Measurements from ENCODE around the gene HEXA. TPM values are rescaled to one million over a fixed set of nuclear protein-coding genes. Genes with fewer than 3 reads are reported as not detected.

The HEXA gene
- total and polyA plus RNA-seq, 4 donors = 38.1 to 69.0 (median 52.7) TPM

DNA sequence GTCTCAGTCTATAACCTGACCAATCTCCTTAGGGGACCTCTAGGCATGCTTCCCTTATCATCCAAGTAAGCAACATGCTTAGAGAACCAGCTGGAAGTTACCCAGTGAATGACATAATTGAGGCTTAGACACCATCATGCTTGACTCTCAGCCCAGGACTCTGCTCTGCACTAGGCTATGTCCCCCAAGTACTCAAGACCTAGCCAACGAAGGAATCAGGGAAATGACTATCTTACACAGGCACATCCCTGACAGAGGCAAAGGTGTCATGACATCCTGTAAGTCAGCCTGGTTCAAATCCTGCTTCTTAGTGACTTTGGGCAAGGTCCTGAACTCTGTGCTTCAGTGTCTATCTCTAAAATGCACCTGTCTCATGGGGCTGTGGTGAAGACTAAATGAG lies 31.2 kb downstream of the HEXA start (continued):
- no peak for TF ChIP-seq ZBTB33 (IDR thresholded peaks at IDR 0.05)

DNA sequence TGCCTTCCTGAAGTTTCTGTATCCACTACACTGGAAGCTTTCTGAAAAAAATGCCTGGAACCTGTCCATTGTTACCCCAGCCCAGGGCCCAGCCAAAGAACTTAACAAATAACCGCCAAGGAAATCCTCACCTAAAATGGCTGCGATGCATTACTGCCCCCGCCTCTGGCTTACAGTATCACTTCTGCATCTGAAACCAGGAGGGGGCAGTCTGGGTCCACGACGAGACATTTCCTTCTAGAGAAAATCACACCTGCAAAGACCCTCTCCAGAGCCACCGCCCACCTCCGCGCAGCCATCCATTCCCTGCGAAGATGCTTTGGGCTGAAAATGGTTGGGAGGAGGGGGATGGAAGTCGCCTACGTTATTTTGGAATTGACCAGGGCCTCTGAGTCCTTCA lies 33.4 kb downstream of the HEXA start:
- no peaks in the 10 kb centered on the region for H3K9me3 ChIP-seq (ENCODE audit: control insufficient read depth in 4 of 4, low read length in 3 of 4)
- 78% methylated on average over 11 of the region's 11 CpGs for WGBS
- DNase-seq (ENCODE audit: low spot score) = no peak
- H3K9ac ChIP-seq (ENCODE audit: low read depth in 1 of 2, low read length in 2 of 2) = no peak overlapping the region
- peaks cover 10 to 54% (median 33%) of the 10 kb centered on the region in 4 donors for H3K36me3 ChIP-seq (ENCODE audit: control insufficient read depth in 4 of 4, insufficient read depth in 3 of 4, low read depth in 1 of 4, low read length in 3 of 4)
- no peak overlapping the region for H3K4me3 ChIP-seq (ENCODE audit: low read depth in 1 of 3, low read length in 3 of 3)
- H3K27me3 ChIP-seq (ENCODE audit: control insufficient read depth in 4 of 4, insufficient read depth in 4 of 4, low read length in 3 of 4) = no peaks in the 10 kb centered on the region
- TF ChIP-seq CTCF (IDR thresholded peaks at IDR 0.05; ENCODE audit: low read depth, low read length, missing input control) (peak; percentile 11), RAD21 (IDR thresholded peaks at IDR 0.05) (peak; percentile 52 to 59)
- TF ChIP-seq, protein P1, sequence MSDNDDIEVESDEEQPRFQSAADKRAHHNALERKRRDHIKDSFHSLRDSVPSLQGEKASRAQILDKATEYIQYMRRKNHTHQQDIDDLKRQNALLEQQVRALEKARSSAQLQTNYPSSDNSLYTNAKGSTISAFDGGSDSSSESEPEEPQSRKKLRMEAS (IDR thresholded peaks at IDR 0.05) = no peak
- no peak overlapping the region for H3K27ac ChIP-seq (ENCODE audit: low read depth in 1 of 2, low read length in 2 of 2)
- no peaks in the 10 kb centered on the region for H3K4me1 ChIP-seq (ENCODE audit: control insufficient read depth in 4 of 4, insufficient read depth in 4 of 4, low read length in 3 of 4)

DNA sequence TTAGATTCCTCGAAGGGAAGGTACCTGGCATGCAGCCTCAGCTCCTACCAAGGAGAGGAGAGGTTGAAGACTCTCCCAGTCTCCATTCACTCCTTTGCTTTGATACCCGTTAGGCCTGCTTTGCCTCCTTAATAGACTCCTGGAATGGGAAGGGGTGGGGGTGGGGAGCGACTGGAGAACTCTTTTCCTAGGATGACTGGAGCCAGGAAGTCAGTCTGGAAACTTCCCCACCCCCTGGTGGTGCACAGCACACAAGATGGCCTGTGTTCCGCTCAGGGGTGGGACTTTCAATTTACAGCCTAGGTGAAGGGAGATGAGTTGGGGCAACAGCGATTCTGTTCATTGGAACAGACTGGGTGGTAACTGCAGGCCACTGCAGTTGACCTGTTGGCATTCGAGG lies 34.5 kb downstream of the HEXA start:
- 87% methylated on average over 6 of the region's 6 CpGs for WGBS
- Histone ChIP-seq H3K4me1 (ENCODE audit: control insufficient read depth in 4 of 4, insufficient read depth in 4 of 4, low read length in 3 of 4) (no peaks in the 10 kb centered on the region), H3K36me3 (ENCODE audit: control insufficient read depth in 4 of 4, insufficient read depth in 3 of 4, low read depth in 1 of 4, low read length in 3 of 4) (peaks cover 10 to 44% (median 26%) of the 10 kb centered on the region in 4 donors), H3K9ac (ENCODE audit: low read depth in 1 of 2, low read length in 2 of 2) (no peak overlapping the region), H3K27me3 (ENCODE audit: control insufficient read depth in 4 of 4, insufficient read depth in 4 of 4, low read length in 3 of 4) (no peaks in the 10 kb centered on the region), H3K27ac (ENCODE audit: low read depth in 1 of 2, low read length in 2 of 2) (no peak overlapping the region), H3K4me3 (ENCODE audit: low read depth in 1 of 3, low read length in 3 of 3) (no peak overlapping the region), H3K9me3 (ENCODE audit: control insufficient read depth in 4 of 4, low read length in 3 of 4) (no peaks in the 10 kb centered on the region)
- TF ChIP-seq YY1 (IDR thresholded peaks at IDR 0.05) (no peak), NR2F2 (IDR thresholded peaks at IDR 0.05) (no peak), CTCF (IDR thresholded peaks at IDR 0.05; ENCODE audit: low read depth, low read length, missing input control) (no peak), FOXA1 (IDR thresholded peaks at IDR 0.05) (no peak), ZBTB33 (IDR thresholded peaks at IDR 0.05) (no peak)
- no peak for DNase-seq (ENCODE audit: low spot score)
